ENCODE measurements around the gene CILP. TPM values are rescaled to one million over a fixed set of nuclear protein-coding genes. Genes with fewer than 3 reads are reported as not detected.

Gene CILP
- total RNA-seq, 1 experiment from 2014 or later = 0.04 TPM

DNA sequence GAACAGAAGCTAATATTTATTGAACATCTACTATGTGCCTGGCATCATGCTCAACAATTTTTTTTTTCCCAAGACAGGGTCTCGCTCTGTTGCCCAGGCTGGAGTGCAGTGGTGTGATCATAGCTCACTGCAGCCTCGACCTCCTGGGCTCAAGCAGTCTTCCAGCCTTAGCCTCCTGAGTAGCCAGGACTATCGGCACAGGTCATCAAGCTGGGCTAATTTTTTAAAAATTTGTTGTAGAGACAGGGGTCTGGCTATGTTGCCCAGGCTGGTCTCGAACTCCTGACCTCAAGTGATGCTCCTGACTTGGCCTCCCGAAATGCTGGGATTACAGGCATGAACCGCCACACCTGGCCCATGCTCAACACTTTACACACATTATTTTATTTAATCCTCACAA, 35.7 kb upstream of the CILP start:
- no peak overlapping the region for H3K4ac ChIP-seq (ENCODE audit: low read depth, low read length)
- no peak for DNase-seq
- H3K14ac ChIP-seq (ENCODE audit: insufficient read depth, low read length) = no peak overlapping the region
- H4K20me1 ChIP-seq (ENCODE audit: control insufficient read depth, insufficient read depth, insufficient read length) = no peaks in the 10 kb centered on the region
- no peak overlapping the region for H2AFZ ChIP-seq (ENCODE audit: low read length)
- no peaks in the 10 kb centered on the region for H3K27me3 Mint-ChIP-seq (ENCODE audit: low read depth)
- no peak overlapping the region for H3K23ac ChIP-seq (ENCODE audit: insufficient read length, low read depth, low read length)
- H3K9ac ChIP-seq (ENCODE audit: extremely low read depth, insufficient read length, low read length) = no peak overlapping the region
- peaks cover 17 to 18% of the 10 kb centered on the region in 2 experiments for H3K4me1 Mint-ChIP-seq
- no peak overlapping the region for H4K91ac ChIP-seq (ENCODE audit: insufficient read length, low read depth, low read length)
- no peak overlapping the region for H2BK12ac ChIP-seq (ENCODE audit: insufficient read length, low read depth, low read length)
- no peak overlapping the region for H3K27ac ChIP-seq (ENCODE audit: insufficient read length, low read depth, low read length)
- peaks cover 0 to 5% of the 10 kb centered on the region in 2 experiments; a peak in 1 of 5 replicates for H3K9me3 Mint-ChIP-seq
- no peaks in the 10 kb centered on the region; a peak in 1 of 7 replicates for H3K36me3 Mint-ChIP-seq (ENCODE audit: insufficient read depth in 1 of 3, low read depth in 3 of 3)
- H3T11ph ChIP-seq (ENCODE audit: low read length) = no peak overlapping the region
- H3K9me3 ChIP-seq (ENCODE audit: control insufficient read depth, low read depth, low read length) = no peaks in the 10 kb centered on the region
- no peak overlapping the region for H3K56ac ChIP-seq (ENCODE audit: insufficient read length, low read depth, low read length)
- H4K5ac ChIP-seq (ENCODE audit: insufficient read length, low read depth, low read length) = no peak overlapping the region
- H3K4me2 ChIP-seq (ENCODE audit: insufficient read depth, insufficient read length, low read length) = no peak overlapping the region
- no peak overlapping the region for H2BK20ac ChIP-seq (ENCODE audit: low read depth, low read length, poor library complexity, severe bottlenecking)
- H3K4me3 Mint-ChIP-seq = no peak overlapping the region
- no peaks in the 10 kb centered on the region for H3K79me2 ChIP-seq (ENCODE audit: insufficient read depth, low read length)
- H2BK5ac ChIP-seq (ENCODE audit: insufficient read length, low read length) = no peak overlapping the region
- no peak overlapping the region for H4K8ac ChIP-seq (replicated peaks; ENCODE audit: insufficient read length, low read depth, low read length)
- H3K27me3 ChIP-seq (ENCODE audit: insufficient read depth, low read length) = no peaks in the 10 kb centered on the region
- no peak overlapping the region for H2AK5ac ChIP-seq (ENCODE audit: insufficient read length, low read length)
- H3K79me1 ChIP-seq (ENCODE audit: insufficient read depth, low read depth, low read length, poor library complexity, severe bottlenecking) = no peaks in the 10 kb centered on the region
- no peak overlapping the region for H2BK120ac ChIP-seq (ENCODE audit: low read depth, low read length, poor library complexity, severe bottlenecking)
- H2BK15ac ChIP-seq (ENCODE audit: low read depth, low read length) = no peak overlapping the region
- H3K18ac ChIP-seq (ENCODE audit: insufficient read length, low read depth, low read length) = no peak overlapping the region
- no peak overlapping the region for H3K27ac Mint-ChIP-seq
- no CpG with 5 or more reads among the region's 6 CpGs for WGBS (ENCODE audit: extremely low coverage, insufficient read length, low lambda C conversion rate)
- H3K23me2 ChIP-seq (ENCODE audit: insufficient read length, low read depth, low read length, poor library complexity, severe bottlenecking) = no peaks in the 10 kb centered on the region
- no peaks in the 10 kb centered on the region for H3K4me1 ChIP-seq (ENCODE audit: insufficient read depth, low read length)
- TF ChIP-seq CTCF (conservative IDR thresholded peaks at IDR 0.05) = no peak

All from H9 (cell line).